Measurements from ENCODE around the gene DCTN3. TPM values are rescaled to one million over a fixed set of nuclear protein-coding genes. Genes with fewer than 3 reads are reported as not detected.
A peak's percentile ranks its signal among the peaks of the same experiment; 100 is the strongest.

DCTN3 gene
- total and polyA plus RNA-seq, 10 of the 15 experiments (the other 5 are each of a cell fraction or from before 2014, with no cell fraction given): 19.0 to 120 (median 71.8) TPM

- whole genome bisulfite sequencing (ENCODE audit: insufficient coverage, insufficient replicate concordance, low lambda C conversion rate, missing lambda C conversion rate): 1% methylated on average over 23 of the region's 23 CpGs
- ATAC-seq (peak; percentile 40), DNase-seq (ENCODE audit: low read depth, low spot score) (no peak), FAIRE-seq (no peak)
- Histone ChIP-seq H3K4me2 (ENCODE audit: control insufficient read depth, insufficient read depth) (peak overlapping the region; percentile 95), H3K9ac (ENCODE audit: control insufficient read depth, insufficient read depth, low read length) (peak overlapping the region; percentile 79), H2AFZ (ENCODE audit: control insufficient read depth, low read depth, low read length) (peak overlapping the region; percentile 98), H4K20me1 (ENCODE audit: control insufficient read depth, insufficient read depth) (no peaks in the 10 kb centered on the region; the same call in none of the 2 replicates), H3K4me1 (ENCODE audit: control insufficient read depth, insufficient read depth, low read length) (no peaks in the 10 kb centered on the region; the same call in none of the 2 replicates), H3K27ac (ENCODE audit: control insufficient read depth, insufficient read depth) (peak overlapping the region; percentile 52; the same call in 1 of the 2 replicates), H3K27me3 (replicated peaks in 1 of 2; ENCODE audit: control insufficient read depth in 2 of 2, insufficient read depth in 2 of 2, low read length in 1 of 2) (no peaks in the 10 kb centered on the region), H3K79me2 (ENCODE audit: control insufficient read depth, insufficient read depth, low read length) (peaks cover 15% of the 10 kb centered on the region), H3K4me3 (peak overlapping the region; percentile 72), H3K9me3 (replicated peaks; ENCODE audit: control insufficient read depth, insufficient read depth, low read length) (no peaks in the 10 kb centered on the region), H3K36me3 (ENCODE audit: control insufficient read depth in 2 of 2, insufficient read depth in 2 of 2, low read length in 1 of 2) (peaks cover 2 to 6% of the 10 kb centered on the region in 2 experiments; a peak in 3 of 4 replicates)
- in situ Hi-C loops (cut with MboI) (no loop called here), intact Hi-C loops (cut with micrococcal nuclease; ENCODE audit: unreplicated experiment) (no loop called here)
- POLR2A ChIA-PET: interaction anchor here (1.5 to 3.4 kb wide), 4 partner anchors 7 to 17 kb away, joined by 4 to 25 read pairs (median 7); partner anchors contain the start of genes ARID3C, DCTN3, GALT and IL11RA
- CTCF ChIA-PET: interaction anchor here (1.0 to 8.3 kb wide), 11 partner anchors 10 to 348 kb away, joined by 3 to 118 read pairs (median 6); partner anchors contain the start of genes CCL27, DCTN3, GALT and RPP25L
- TF ChIP-seq RAD51 (IDR thresholded peaks at IDR 0.05): no peak
- peak; percentile 43 for TF ChIP-seq MXI1 (IDR thresholded peaks at IDR 0.05; ENCODE audit: low read depth, low read length)
- peak; percentile 44; the same call in 1 of the 2 replicates for TF ChIP-seq HDGF (IDR thresholded peaks at IDR 0.05)
- 0 out of 2 replicates have a peak, but pooled peaks have one; percentile 15 for TF ChIP-seq NBN (IDR thresholded peaks at IDR 0.05)
- no peak for TF ChIP-seq FOXM1 (IDR thresholded peaks at IDR 0.05; ENCODE audit: low read depth, low read length)
- peak; percentile 25; the same call in 1 of the 2 replicates for TF ChIP-seq PKNOX1 (IDR thresholded peaks at IDR 0.05)
- TF ChIP-seq MYC (IDR thresholded peaks at IDR 0.05; ENCODE audit: insufficient read depth, insufficient read length, insufficient replicate concordance, low read length, severe bottlenecking): peak; percentile 57
- no peak for TF ChIP-seq SIX5 (IDR thresholded peaks at IDR 0.05; ENCODE audit: low read depth, low read length, severe bottlenecking)
- 0 out of 2 replicates have a peak, but pooled peaks have one; percentile 80 for TF ChIP-seq HDAC2 (IDR thresholded peaks at IDR 0.05)
- TF ChIP-seq SIN3A (IDR thresholded peaks at IDR 0.05; ENCODE audit: low read depth, low read length): 0 out of 2 replicates have a peak, but pooled peaks have one; percentile 59
- no peak for TF ChIP-seq MTA3 (IDR thresholded peaks at IDR 0.05; ENCODE audit: borderline replicate concordance, low read length)
- TF ChIP-seq SMAD5 (IDR thresholded peaks at IDR 0.05; ENCODE audit: low read depth): no peak
- RAD21 ChIA-PET (ENCODE audit: unreplicated experiment): interaction anchor here (1.2 to 2.6 kb wide), 6 partner anchors 10 to 67 kb away, joined by 3 to 14 read pairs (median 7); partner anchors contain the start of genes DCTN3 and GALT
- BruUV-seq (replicated peaks): no TSS peak
- SMC1A ChIA-PET (ENCODE audit: uncharacterized antibody, unreplicated experiment): interaction anchor here (0.6 to 2.3 kb wide), 6 partner anchors 10 to 305 kb away, joined by 3 to 7 read pairs (median 4); partner anchors contain the start of genes GALT and RPP25L
Observed at GRCh38 chr9:34636791-34637355, 16.6 kb upstream of the DCTN3 start.

Measured in GM12878 (cell line).